Fibroblast of skin of back (primary cell): ENCODE results near the gene PRR14.

Source experiments
- DNase-seq: peaks from one replicate; pipeline ENCODE4 v3.0.0-alpha.2; 2013

The PRR14 gene

GRCh38 chr16:30659507-30660423 is 9.0 kb downstream of the PRR14 start:
- DNase-seq, result no peak

- peak; percentile 15 for DNase-seq
Observed at GRCh38 chr16:30660424-30661261, 9.9 kb downstream of the PRR14 start.

- DNase-seq, result no peak
Observed at GRCh38 chr16:30662449-30662848, 11.7 kb downstream of the PRR14 start.

- DNase-seq, result no peak
Observed at GRCh38 chr16:30663038-30663437, 12.3 kb downstream of the PRR14 start.

GRCh38 chr16:30663820-30664219 is 13.1 kb downstream of the PRR14 start:
- no peak for DNase-seq

- DNase-seq, result no peak
Observed at GRCh38 chr16:30664616-30665109, 13.9 kb downstream of the PRR14 start.

GRCh38 chr16:30665155-30665829 is 14.5 kb downstream of the PRR14 start:
- DNase-seq, result no peak

- DNase-seq, result no peak
Observed at GRCh38 chr16:30665830-30666190, 15.1 kb downstream of the PRR14 start.

GRCh38 chr16:30666681-30667080 is 15.9 kb downstream of the PRR14 start:
- no peak for DNase-seq

- DNase-seq, result no peak
Observed at GRCh38 chr16:30667361-30667905, 16.7 kb downstream of the PRR14 start.

- no peak for DNase-seq
Observed at GRCh38 chr16:30668393-30668792, 17.6 kb downstream of the PRR14 start.

- no peak for DNase-seq
Observed at GRCh38 chr16:30669026-30669902, 18.5 kb downstream of the PRR14 start.

- DNase-seq, result no peak
Observed at GRCh38 chr16:30669903-30670824, 19.4 kb downstream of the PRR14 start.

GRCh38 chr16:30675143-30675542 is 24.4 kb downstream of the PRR14 start:
- no peak for DNase-seq

- no peak for DNase-seq
Observed at GRCh38 chr16:30677931-30678585, 27.3 kb downstream of the PRR14 start.

- no peak for DNase-seq
Observed at GRCh38 chr16:30678586-30678970, 27.8 kb downstream of the PRR14 start.

- DNase-seq, result no peak
Observed at GRCh38 chr16:30680326-30680725, 29.6 kb downstream of the PRR14 start.

- DNase-seq, result no peak
Observed at GRCh38 chr16:30688701-30689100, 37.9 kb downstream of the PRR14 start.

- no peak for DNase-seq
Observed at GRCh38 chr16:30691907-30692306, 41.1 kb downstream of the PRR14 start.
